HG03196 (cell line): ENCODE measurements around the gene ECT2L.
"Not testable (repeated sequence)": the region's sequence is repeated elsewhere in the genome, so short reads cannot be mapped to it uniquely, and the experiment has no call there.

ENCODE experiments used
- ATAC-seq: cut with Tn5 transposase; IDR thresholded peaks from one replicate; pipeline ENCODE4 v1.9.1; 2021; ENCODE audit not compliant: unreplicated experiment

Gene ECT2L

GRCh38 chr6:138926579-138926978 lies 130.7 kb downstream of the ECT2L start:
- ATAC-seq = no peak

- ATAC-seq = no peak
Observed at GRCh38 chr6:138931660-138932059, 135.8 kb downstream of the ECT2L start.

GRCh38 chr6:138936873-138937272 lies 141.0 kb downstream of the ECT2L start:
- not testable (repeated sequence) for ATAC-seq

DNA sequence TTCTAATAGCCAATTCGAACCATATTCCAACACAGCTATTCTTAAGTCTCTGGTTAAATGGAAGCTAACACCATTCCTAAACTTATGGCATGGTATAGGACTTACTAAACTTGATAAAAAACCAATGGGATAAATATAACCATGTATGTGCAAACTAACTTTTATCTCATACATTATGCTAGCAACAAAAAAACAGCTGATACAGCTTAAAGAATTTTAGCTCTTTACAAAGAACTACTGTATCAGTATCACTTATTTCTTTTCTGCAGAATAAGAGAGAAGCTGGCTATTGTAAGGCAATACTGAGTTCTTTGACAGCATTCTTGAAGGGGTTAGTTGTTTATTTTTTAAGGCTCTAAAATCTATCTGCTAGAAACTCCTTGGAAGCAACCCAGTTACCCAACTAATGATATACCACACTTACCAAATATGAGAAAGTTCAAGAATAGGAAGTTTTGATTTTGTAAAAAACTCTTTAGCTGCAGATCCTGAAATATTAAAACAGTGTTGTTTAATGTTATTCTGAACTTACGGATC lies 147.3 kb downstream of the ECT2L start:
- ATAC-seq = no peak

DNA sequence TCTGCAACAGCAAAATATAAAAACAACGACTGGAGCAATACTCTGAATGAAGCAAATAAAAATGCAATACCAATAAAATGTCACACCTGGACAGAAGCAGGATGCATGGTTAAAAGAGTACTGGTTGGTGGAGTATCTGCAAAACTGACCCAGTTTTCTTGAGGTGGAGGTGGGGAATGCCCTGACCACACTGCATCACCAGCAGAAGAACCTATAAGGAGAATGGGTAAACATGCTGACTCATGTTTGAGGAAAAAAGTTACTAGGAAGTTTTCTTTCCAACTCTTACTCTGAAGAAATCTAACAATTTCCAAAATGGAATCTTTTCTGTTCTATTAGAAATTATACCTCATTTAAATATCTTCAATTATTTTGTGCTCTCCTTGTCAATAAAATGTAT lies 148.5 kb downstream of the ECT2L start:
- ATAC-seq = peak; percentile 57

DNA sequence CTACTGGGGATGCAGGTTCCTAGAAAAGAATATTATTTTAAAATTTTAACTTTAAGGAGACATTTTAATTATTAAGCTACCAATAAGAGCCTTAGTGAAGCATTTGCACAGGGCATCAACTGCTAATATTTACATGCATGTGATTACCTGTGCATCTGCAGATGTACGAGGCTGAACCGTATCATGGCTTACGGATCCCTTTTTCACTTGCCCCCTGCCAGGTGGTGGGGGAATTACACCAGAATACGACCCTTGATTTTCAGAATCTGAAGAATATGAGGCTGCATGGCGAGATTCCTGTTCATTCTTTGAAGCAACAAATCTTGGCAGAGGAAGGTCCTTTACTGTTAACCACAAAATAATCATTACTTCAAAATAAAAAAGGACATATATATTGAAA lies 149.5 kb downstream of the ECT2L start:
- ATAC-seq = no peak

DNA sequence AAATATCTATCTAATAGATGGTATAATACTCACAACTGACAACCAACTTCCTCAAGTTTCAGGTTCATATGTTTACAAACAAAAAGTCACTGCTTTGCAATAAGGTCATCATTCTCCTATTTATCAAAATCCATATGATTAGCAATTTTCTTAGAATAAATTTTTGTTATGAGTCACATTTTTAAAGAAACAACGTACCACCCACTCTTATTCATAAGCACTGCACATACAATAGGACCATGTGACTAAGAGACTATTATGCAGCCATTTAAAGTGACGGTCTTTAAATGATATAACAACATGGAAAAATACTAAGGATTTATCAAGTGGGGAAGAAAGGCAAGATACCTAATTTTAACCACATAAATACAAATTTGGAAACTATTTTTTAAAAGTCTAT lies 152.1 kb downstream of the ECT2L start:
- ATAC-seq = no peak

- no peak for ATAC-seq
Observed at GRCh38 chr6:138948546-138949179, 152.8 kb downstream of the ECT2L start.

DNA sequence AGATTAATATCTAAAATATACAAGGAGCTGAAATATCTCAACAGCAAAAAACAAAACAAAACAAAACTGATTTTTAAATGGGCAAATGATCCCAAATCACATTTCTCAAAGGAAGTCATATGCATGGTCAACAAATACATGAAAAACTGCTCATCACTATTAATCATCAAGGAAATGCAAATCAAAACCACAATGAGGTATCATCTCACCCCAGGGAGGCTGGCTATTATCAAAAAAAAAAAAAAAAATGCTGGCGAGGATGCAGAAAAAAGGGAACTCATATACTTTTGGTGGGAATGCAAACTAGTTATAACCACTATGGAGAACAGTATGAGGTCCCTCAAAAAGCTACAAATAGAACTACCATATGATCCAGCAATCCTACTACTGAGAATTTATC lies 157.6 kb downstream of the ECT2L start:
- no peak for ATAC-seq
